GM12878 (cell line): Measurements from ENCODE around the gene TUT1. TPM values are rescaled to one million over a fixed set of nuclear protein-coding genes. Genes with fewer than 3 reads are reported as not detected.
A peak's percentile ranks its signal among the peaks of the same experiment; 100 is the strongest.

Experiments used
- BCL11A ChIP-seq: IDR thresholded peaks from 2 replicates; pipeline ENCODE4 v1.6.1; 2011; ENCODE audit warnings: low read depth, low read length
- CHD2 ChIP-seq: IDR thresholded peaks from 2 replicates; pipeline ENCODE4 v1.6.1; 2011; ENCODE audit warnings: low read depth, low read length, improper control_type of control experiment, borderline replicate concordance
- CHD4 ChIP-seq: fragments of 200-600 bp; sonication (generic); IDR thresholded peaks from 2 replicates; pipeline ENCODE4 v1.6.1; 2016; ENCODE audit warnings: mild to moderate bottlenecking
- ESRRA ChIP-seq: IDR thresholded peaks from 2 replicates; pipeline ENCODE4 v1.6.1; 2012; ENCODE audit warnings: mild to moderate bottlenecking, low read length, improper control_type of control experiment
- FOS ChIP-seq: IDR thresholded peaks from 3 replicates; pipeline ENCODE4 v1.6.1; 2011; ENCODE audit warnings: borderline replicate concordance; ENCODE audit not compliant: insufficient read length; ENCODE audit errors: extremely low read depth
- GABPA ChIP-seq: IDR thresholded peaks from 2 replicates; pipeline ENCODE4 v1.6.1; 2014; ENCODE audit warnings: antibody characterized with exemption, low read depth, mild to moderate bottlenecking, inconsistent platforms
- IRF3 ChIP-seq: fragments of 450-650 bp; IDR thresholded peaks from 2 replicates; pipeline ENCODE4 v1.6.1; 2014; ENCODE audit warnings: mild to moderate bottlenecking
- LARP7 ChIP-seq: fragments of 450-650 bp; IDR thresholded peaks from 2 replicates; pipeline ENCODE4 v1.6.1; 2017; ENCODE audit warnings: mild to moderate bottlenecking
- MEF2A ChIP-seq: IDR thresholded peaks from 2 replicates; pipeline ENCODE4 v1.6.1; 2011; ENCODE audit warnings: low read depth, mild to moderate bottlenecking, low read length, moderate library complexity; ENCODE audit not compliant: insufficient read depth
- POLR2AphosphoS5 ChIP-seq: IDR thresholded peaks from 2 replicates; pipeline ENCODE4 v1.6.1; 2011; ENCODE audit warnings: mild to moderate bottlenecking, low read length, inconsistent platforms
- RAD21 ChIP-seq: IDR thresholded peaks from 2 replicates; pipeline ENCODE4 v1.6.1; 2011; ENCODE audit warnings: mild to moderate bottlenecking, low read depth, low read length, moderate library complexity; ENCODE audit not compliant: insufficient read depth
- RELA ChIP-seq: fragments of 450-650 bp; IDR thresholded peaks from 2 replicates; pipeline ENCODE4 v1.8.0; 2014; ENCODE audit warnings: borderline replicate concordance; ENCODE audit not compliant: partially characterized antibody
- SIX5 ChIP-seq: IDR thresholded peaks from 2 replicates; pipeline ENCODE4 v1.6.1; 2011; ENCODE audit warnings: mild to moderate bottlenecking, low read depth, low read length, moderate library complexity; ENCODE audit not compliant: severe bottlenecking
- TCF12 ChIP-seq: IDR thresholded peaks from 2 replicates; pipeline ENCODE4 v1.6.1; 2011; ENCODE audit warnings: low read depth, mild to moderate bottlenecking, low read length
- TCF7 ChIP-seq: IDR thresholded peaks from 2 replicates; pipeline ENCODE4 v1.6.1; 2014; ENCODE audit warnings: antibody characterized with exemption, borderline replicate concordance
- ZNF217 ChIP-seq: fragments of 450-650 bp; IDR thresholded peaks from 2 replicates; pipeline ENCODE4 v1.6.1; 2017; ENCODE audit warnings: antibody characterized with exemption, mild to moderate bottlenecking
- ZSCAN29 ChIP-seq: fragments of 450-650 bp; IDR thresholded peaks from 2 replicates; pipeline ENCODE4 v1.6.1; 2017; ENCODE audit warnings: mild to moderate bottlenecking, moderate library complexity
- polyA plus RNA-seq, 11 experiments: library from polyadenylated mRNA; depleted of rRNA in 4 of 11; unstranded in 6 of 11; stranded (reverse) in 5 of 11; fragments of >200 nt; fragmentation: Nextera tagmentation in 4 of 11; fragmentation: Illumina TruSeq in 1 of 11; extraction: Ambion mirVana in 4 of 11; extraction: Trizol in 1 of 11; gene quantifications; 1 replicate in 1 of 11; 2 replicates in 10 of 11; pipeline versions ENCODE4 v1.2.1 to v1.2.3, GENCODE V29; 2011 to 2016; ENCODE audit warnings: inconsistent platforms in 2 of 11, missing spikeins in 2 of 11, low read depth in 1 of 11
- total RNA-seq, 4 experiments: library from RNA; depleted of rRNA in 3 of 4; stranded (reverse); fragments of >200 nt in 3 of 4; fragmentation: Illumina TruSeq in 1 of 4; extraction: Trizol in 1 of 4; gene quantifications; 2 replicates each; pipeline versions ENCODE4 v1.2.1 to v1.2.3, GENCODE V29; 2013 to 2021
- TF ChIP-seq, protein P1 (sequence below): IDR thresholded peaks from 2 replicates; pipeline ENCODE4 v1.6.1; 2011; ENCODE audit warnings: mild to moderate bottlenecking, low read depth, low read length, moderate library complexity; ENCODE audit not compliant: insufficient replicate concordance
- TF ChIP-seq, protein P2 (sequence below): fragments of 450-650 bp; IDR thresholded peaks from 2 replicates; pipeline ENCODE4 v1.6.1; 2016; ENCODE audit warnings: mild to moderate bottlenecking
- TF ChIP-seq, protein P3 (sequence below): IDR thresholded peaks from 2 replicates; pipeline ENCODE4 v1.6.1; 2012; ENCODE audit warnings: low read depth, low read length, improper control_type of control experiment
- TF ChIP-seq, protein P4 (sequence below): fragments of 450-650 bp; IDR thresholded peaks from 2 replicates; pipeline ENCODE4 v1.6.1; 2017; ENCODE audit warnings: mild to moderate bottlenecking, moderate library complexity

TUT1 gene
- total and polyA plus RNA-seq, 10 of the 15 experiments (the other 5 are each of a cell fraction or from before 2014, with no cell fraction given), result 1.1 to 29.9 (median 16.2) TPM

DNA sequence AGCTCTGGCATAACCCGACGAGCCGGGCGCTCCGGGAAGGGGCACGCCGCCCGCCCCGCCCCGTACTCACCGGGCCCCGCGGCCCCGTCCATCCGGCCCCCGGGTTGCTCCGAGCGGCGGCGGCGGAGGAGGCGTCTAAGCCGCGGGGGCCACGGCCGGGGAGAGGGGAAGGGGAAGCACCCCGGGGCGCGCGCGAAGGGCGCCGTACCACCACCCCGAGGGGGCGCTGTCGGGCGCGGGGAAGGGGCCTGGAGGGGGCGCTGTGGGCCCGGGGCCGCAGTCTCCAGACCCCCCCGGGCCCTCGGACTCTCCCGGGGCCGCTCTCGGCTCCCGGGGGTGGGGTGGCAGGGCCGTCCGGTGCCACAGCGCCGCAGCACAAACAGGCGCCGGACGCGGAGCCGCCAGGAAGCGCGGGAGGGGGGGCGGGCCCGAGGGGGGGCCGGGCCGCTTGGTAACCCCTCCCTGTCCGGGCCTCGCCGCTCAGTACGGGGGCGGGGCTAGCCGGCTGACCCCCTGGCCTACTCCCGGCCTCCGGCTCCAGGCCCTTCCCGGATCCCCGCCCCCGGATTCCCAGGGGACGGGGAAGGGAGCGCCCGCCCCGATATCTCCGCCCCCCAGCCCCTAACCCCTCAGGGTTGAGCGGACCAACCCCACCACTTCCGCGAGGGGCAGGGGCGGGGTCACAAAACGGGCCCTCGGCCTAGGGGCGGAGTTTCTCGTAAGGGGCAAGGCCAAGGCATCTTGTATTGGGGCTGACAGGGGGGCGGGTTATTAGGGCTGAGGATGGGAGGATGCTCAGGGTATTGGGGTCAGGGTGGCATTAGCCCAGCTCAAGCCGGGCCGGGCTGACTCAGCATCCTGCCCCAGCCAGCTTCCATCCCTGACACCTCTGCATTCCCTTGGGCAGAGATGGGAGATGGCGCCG lies 21.3 kb upstream of the TUT1 start, which contains the start of the genes EML3 and ROM1 (continued):
- no peak for TF ChIP-seq POLR2AphosphoS5
- no peak for TF ChIP-seq MEF2A
- TF ChIP-seq CHD4, result no peak
- no peak for TF ChIP-seq TCF7
- TF ChIP-seq RAD21, result peak; percentile 36; the same call in 1 of the 2 replicates
- TF ChIP-seq GABPA, result no peak
- TF ChIP-seq LARP7, result peak; percentile 63
- TF ChIP-seq, protein P1, sequence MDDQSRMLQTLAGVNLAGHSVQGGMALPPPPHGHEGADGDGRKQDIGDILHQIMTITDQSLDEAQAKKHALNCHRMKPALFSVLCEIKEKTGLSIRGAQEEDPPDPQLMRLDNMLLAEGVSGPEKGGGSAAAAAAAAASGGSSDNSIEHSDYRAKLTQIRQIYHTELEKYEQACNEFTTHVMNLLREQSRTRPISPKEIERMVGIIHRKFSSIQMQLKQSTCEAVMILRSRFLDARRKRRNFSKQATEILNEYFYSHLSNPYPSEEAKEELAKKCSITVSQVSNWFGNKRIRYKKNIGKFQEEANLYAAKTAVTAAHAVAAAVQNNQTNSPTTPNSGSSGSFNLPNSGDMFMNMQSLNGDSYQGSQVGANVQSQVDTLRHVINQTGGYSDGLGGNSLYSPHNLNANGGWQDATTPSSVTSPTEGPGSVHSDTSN, result peak; percentile 37
- TF ChIP-seq CHD2, result no peak; the same call in 1 of the 2 replicates
- peak; percentile 44; the same call in 1 of the 2 replicates for TF ChIP-seq ZSCAN29
- TF ChIP-seq SIX5, result no peak
- TF ChIP-seq, protein P2, sequence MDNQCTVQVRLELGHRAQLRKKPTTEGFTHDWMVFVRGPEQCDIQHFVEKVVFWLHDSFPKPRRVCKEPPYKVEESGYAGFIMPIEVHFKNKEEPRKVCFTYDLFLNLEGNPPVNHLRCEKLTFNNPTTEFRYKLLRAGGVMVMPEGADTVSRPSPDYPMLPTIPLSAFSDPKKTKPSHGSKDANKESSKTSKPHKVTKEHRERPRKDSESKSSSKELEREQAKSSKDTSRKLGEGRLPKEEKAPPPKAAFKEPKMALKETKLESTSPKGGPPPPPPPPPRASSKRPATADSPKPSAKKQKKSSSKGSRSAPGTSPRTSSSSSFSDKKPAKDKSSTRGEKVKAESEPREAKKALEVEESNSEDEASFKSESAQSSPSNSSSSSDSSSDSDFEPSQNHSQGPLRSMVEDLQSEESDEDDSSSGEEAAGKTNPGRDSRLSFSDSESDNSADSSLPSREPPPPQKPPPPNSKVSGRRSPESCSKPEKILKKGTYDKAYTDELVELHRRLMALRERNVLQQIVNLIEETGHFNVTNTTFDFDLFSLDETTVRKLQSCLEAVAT, result no peak
- TF ChIP-seq, protein P3, sequence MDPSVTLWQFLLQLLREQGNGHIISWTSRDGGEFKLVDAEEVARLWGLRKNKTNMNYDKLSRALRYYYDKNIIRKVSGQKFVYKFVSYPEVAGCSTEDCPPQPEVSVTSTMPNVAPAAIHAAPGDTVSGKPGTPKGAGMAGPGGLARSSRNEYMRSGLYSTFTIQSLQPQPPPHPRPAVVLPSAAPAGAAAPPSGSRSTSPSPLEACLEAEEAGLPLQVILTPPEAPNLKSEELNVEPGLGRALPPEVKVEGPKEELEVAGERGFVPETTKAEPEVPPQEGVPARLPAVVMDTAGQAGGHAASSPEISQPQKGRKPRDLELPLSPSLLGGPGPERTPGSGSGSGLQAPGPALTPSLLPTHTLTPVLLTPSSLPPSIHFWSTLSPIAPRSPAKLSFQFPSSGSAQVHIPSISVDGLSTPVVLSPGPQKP, result peak; percentile 11; the same call in 1 of the 2 replicates
- TF ChIP-seq, protein P4, sequence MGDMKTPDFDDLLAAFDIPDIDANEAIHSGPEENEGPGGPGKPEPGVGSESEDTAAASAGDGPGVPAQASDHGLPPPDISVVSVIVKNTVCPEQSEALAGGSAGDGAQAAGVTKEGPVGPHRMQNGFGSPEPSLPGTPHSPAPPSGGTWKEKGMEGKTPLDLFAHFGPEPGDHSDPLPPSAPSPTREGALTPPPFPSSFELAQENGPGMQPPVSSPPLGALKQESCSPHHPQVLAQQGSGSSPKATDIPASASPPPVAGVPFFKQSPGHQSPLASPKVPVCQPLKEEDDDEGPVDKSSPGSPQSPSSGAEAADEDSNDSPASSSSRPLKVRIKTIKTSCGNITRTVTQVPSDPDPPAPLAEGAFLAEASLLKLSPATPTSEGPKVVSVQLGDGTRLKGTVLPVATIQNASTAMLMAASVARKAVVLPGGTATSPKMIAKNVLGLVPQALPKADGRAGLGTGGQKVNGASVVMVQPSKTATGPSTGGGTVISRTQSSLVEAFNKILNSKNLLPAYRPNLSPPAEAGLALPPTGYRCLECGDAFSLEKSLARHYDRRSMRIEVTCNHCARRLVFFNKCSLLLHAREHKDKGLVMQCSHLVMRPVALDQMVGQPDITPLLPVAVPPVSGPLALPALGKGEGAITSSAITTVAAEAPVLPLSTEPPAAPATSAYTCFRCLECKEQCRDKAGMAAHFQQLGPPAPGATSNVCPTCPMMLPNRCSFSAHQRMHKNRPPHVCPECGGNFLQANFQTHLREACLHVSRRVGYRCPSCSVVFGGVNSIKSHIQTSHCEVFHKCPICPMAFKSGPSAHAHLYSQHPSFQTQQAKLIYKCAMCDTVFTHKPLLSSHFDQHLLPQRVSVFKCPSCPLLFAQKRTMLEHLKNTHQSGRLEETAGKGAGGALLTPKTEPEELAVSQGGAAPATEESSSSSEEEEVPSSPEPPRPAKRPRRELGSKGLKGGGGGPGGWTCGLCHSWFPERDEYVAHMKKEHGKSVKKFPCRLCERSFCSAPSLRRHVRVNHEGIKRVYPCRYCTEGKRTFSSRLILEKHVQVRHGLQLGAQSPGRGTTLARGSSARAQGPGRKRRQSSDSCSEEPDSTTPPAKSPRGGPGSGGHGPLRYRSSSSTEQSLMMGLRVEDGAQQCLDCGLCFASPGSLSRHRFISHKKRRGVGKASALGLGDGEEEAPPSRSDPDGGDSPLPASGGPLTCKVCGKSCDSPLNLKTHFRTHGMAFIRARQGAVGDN, result peak; percentile 51
- no peak for TF ChIP-seq RELA
- no peak for TF ChIP-seq ESRRA
- TF ChIP-seq ZNF217, result peak; percentile 59; the same call in 1 of the 2 replicates
- TF ChIP-seq TCF12, result peak; percentile 45; the same call in 1 of the 2 replicates
- TF ChIP-seq FOS, result no peak
- TF ChIP-seq BCL11A, result no peak
- TF ChIP-seq IRF3, result no peak
